HT-29 (cell line): Measurements from ENCODE around the gene B4GALNT1. TPM values are rescaled to one million over a fixed set of nuclear protein-coding genes. Genes with fewer than 3 reads are reported as not detected.
"Not testable (repeated sequence)": the region's sequence is repeated elsewhere in the genome, so short reads cannot be mapped to it uniquely, and the experiment has no call there.

Experiments
- DNase-seq: peaks from one replicate; pipeline ENCODE4 v3.0.0-alpha.2; 2015; ENCODE audit warnings: low spot score
- total RNA-seq: library from RNA; depleted of rRNA; stranded (reverse); fragments of >200 nt; shearing (Covaris generic); gene quantifications from 2 replicates; pipeline ENCODE4 v1.2.3, GENCODE V29; 2014

Gene B4GALNT1
- total RNA-seq, 1 experiment from 2014 or later, result 3.1 TPM

DNA sequence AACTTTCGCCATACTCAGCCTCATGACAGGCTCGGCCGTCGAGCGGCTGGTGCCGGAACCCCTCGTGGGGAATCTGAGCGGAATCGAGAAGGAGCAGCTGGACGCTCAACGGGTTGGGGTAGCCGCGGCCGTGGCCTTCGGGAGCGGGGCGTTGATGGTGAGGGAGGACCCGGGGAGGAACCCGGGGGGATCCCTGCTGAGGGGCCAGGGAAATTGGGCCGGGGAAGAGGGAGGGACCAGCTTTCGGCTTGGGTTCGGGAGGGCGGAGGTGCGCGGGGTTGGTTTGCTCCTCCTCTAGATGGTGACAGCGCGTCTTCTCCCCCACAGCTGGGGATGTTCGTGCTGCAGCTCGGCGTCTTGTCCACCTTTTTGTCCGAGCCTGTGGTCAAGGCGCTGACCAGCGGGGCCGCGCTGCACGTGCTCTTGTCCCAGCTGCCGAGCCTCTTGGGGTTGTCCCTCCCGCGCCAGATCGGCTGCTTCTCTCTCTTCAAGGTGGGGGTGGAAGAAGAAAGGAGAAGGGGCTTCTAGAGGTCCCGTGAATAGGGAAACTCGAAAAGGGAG lies 12.0 kb downstream of the B4GALNT1 start:
- DNase-seq, result no peak

DNA sequence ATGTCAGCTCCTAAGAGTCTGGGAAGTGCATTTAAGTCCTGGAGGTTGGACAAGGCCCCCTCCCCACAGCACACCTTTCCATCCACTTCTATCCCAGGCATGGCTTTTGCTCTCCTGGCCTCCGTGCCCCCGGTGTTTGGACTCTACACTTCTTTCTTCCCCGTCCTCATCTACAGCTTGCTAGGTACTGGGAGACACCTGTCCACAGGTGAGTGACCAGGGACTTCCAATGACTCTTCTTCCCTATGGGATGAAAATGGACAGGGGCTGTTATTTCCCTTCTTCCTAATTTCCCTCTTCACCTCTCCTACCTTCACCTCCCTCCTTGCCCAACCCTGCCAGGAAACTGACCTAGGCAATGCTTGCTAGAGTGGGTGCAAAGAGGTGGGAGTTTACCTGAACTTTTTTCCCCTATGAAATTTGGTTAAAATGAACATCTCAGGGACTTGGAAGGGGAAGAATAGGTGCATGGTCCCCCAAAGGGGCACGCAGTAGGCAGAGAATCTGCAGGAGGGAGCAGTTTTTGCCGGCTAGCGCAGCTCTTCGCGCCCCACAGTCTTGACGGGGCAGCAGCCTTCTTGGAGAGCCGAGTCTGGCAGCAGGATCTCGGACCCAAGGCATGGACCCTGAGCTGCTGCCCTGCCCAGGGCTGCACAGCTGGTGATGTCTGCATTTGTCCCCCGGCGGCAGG lies 12.6 kb downstream of the B4GALNT1 start:
- no peak for DNase-seq

DNA sequence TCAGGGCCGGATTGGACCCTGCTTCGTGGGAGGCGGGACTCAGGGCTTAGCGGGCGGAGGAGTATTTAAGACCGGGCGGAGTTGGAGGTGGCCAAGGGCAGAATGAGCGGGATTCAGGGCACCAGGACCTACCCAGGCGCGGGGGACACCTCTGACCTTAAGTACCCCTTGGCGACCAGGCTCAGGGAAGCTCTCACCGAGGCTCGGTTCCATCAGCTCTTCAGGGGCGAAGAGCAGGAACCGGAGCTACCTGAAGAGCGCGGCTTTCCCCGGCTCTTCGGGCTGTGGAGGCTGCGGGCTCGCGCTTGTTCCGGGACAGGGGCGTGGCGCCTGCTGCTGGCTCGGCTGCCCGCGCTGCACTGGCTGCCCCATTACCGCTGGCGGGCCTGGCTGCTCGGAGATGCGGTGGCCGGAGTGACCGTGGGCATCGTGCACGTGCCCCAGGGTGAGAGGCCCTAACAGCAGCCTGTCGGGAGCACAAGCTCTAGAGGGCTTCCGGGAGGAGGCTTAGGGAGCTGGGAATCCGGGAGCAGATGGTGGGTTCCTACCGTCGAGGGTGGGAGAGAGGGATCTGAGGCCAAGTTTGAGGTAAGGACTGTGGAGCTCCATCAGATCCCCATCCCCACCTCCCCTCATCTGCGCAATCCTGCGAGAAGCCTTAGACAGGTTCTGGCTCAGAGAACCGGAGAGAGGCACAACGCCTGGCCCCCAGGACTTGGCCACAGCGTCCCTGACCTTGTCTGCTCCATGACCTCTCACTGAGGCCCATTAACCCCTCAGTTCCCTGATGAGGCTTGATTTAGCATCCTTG lies 13.4 kb downstream of the B4GALNT1 start:
- DNase-seq, result no peak

DNA sequence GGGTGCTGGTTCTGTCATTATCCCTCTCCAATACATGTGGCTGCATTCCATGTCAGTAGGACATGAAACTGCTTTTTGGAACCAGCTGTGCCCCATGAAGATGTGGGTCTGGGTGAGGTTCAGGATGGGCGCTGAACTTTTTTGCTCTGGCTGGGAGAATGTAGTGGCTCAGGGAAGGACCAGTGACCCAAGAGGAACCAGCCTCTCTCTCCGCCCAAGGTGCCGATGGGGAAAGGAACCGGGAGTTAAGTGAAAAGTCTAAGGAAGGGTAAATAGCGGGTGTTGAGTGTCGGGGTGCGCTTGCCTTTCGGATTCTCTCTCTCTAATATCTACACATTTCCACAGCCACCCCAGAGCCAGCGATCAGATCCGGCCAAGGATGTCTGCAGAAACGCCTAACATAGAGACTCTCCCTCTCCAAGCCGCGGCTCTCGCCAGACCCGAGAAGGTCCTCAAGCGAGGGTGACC lies 14.0 kb downstream of the B4GALNT1 start:
- no peak for DNase-seq

DNA sequence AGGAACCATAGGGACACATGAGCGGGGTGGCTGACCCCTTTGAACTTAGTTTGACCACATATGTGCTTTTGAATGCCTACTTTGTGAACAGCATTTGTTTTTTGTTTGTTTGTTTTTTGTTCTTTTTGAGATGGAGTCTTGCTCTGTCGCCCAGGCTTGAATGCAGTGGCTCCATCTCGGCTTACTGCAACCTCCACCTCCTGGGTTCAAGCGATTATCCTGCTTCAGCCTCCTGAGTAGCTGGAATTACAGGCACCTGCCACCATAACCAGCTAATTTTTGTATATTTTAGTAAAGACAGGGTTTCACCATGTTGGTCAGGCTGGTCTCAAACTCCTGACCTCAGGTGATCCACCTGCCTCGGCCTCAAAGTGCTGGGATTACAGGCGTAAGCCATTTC lies 14.6 kb downstream of the B4GALNT1 start:
- DNase-seq, result not testable (repeated sequence)

DNA sequence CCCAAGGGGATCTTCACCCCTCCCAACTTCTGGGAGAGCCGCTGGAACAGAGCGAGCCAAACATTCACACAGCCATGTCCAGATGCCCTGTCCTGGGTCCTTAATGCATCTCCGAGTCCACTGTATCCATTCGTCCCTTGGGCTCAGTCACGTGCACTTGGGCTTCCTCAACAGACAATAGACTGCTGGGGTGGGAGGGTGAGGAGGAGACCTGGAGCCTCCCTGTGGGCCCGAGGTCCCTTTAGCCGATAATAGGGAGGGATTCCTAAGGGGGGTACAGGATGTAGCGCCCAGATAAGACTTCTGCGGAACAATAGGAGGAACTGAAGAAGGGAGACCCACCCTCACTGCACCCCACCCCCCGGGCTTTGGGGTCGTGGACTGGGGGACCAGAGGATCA lies 15.1 kb downstream of the B4GALNT1 start:
- no peak for DNase-seq

DNA sequence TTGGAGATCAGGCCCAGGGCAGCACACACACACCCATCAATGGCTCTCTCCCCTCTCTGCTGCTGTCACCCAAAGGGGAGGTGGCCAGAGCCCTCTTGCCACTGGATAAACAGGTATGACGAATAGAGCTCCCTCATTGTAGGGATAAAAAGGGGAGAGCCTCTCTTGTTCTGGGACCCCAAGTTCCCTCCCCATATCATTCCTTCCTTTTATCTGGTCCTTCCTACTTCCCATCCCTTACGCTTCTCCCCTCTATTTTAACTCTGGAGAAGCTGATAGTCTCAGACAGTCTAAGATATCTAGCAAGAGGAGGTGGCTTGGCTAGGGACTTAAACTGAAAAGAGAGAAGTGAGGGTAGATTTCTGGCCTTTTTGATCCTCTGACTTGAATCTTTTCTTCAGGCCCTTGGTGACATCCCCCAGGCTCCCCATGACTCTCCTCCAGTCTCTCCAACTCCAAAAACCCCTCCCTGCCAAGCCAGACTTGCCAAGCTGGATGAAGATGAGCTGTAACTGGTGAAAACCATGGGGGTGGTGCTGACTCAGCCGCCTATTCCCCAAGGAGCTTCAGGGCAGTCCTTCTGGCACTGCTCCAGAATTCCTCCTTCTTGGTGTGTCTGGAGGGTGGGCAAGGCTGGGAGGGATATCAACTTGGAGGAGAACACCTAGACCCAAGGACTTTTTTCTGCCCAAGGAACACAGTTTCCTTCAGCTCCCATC lies 16.5 kb downstream of the B4GALNT1 start:
- no peak for DNase-seq

DNA sequence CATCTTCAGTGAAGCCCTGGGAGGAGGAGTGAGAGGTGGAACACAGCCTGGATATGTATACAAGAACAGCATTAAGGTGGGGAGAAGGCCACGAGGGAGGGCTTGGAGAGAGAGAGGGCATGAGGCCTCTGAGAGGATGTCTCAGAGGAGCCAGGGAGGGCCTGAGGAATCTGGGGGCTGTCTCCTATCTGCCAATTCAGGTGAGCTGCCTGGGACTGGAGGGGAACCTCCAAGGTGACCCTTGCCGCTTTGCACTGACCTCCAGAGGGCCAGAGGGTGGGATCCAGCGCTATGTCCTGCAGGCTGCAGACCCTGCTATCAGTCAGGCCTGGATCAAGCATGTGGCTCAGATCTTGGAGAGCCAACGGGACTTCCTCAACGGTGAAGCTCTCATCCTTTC lies 17.4 kb downstream of the B4GALNT1 start:
- no peak for DNase-seq

DNA sequence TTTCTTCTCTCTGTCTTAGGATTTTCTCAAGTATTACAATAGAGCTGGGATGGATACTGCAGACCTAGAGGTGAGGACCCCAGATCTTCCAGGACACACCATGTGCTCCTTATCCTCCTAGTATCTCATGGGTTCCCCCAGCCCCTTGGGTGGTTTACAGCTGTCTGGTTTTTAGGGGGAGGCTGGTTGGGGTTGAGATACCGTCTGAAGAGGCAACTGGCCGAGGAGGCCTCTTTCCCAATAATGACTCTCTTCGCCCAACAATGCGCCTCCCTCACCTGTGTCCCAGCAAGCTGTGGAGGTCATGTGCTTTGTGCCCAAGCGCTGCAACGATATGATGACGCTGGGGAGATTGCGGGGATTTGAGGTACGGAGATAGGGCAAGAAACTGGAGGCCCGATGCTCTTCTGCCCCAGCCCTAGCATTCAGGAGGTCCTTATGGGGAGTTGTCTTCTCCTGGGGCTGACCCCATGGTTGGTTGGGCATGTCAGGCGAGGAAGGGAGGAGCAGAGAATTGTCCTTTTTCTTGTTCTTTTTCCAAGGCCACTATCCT lies 18.0 kb downstream of the B4GALNT1 start:
- DNase-seq, result no peak

DNA sequence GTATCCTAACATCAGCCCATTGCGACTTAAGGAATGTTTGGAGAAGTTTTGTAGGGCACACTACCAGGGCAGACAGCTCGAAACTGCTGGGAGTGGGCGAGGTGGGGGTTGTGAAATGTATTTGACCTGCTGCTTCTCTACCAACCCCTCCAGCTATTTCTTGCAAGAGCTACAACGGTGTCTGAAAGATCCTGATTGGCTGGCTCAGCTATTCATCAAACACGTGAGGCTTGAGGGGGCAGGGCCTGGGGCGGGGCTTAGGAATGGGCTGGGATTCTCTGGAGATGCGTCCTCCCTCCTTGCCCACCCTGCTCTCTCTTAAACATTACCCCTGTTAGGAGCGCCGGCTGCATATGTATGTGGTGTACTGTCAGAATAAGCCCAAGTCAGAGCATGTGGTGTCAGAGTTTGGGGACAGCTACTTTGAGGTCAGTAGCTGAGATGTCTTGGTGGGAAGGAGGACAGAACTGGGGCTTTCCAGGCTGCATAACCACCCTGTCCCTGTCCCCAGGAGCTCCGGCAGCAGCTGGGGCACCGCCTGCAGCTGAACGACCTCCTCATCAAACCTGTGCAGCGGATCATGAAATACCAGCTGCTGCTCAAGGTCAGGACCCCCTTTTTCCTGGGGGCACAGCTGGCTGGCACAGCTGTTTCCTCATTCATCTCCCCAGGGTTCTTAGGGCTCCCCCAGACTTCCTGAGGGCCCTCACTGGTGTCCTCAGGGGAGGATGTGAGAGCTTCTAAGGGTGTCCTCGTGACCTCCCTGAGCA lies 18.6 kb downstream of the B4GALNT1 start:
- no peak for DNase-seq

DNA sequence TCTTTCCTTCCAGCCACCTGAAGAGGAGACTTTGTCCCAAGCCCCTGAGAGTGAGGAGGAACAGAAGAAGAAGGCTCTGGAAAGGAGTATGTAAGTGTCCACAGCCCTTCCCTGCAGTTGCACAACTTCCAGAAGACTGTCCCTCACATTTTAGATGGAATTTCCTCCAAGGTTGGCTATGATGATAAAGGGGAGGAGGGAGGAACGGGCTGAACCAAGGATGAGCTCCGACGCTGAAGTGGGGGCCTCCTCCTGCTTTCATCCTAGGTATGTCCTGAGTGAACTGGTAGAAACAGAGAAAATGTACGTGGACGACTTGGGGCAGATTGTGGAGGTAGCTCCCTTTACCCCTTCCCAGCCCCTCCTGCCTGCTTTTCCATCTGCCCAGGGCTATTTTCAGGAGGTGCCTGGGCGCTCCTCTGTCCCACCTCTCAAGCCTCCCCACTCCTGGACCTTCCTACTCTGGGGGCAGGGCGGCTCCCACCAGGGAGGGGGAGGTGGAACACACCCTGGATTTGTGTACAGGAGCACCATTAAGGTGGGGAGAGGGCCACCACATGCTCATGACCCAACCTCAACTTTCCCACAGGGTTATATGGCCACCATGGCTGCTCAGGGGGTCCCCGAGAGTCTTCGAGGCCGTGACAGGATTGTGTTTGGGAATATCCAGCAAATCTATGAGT lies 19.4 kb downstream of the B4GALNT1 start:
- DNase-seq, result no peak

DNA sequence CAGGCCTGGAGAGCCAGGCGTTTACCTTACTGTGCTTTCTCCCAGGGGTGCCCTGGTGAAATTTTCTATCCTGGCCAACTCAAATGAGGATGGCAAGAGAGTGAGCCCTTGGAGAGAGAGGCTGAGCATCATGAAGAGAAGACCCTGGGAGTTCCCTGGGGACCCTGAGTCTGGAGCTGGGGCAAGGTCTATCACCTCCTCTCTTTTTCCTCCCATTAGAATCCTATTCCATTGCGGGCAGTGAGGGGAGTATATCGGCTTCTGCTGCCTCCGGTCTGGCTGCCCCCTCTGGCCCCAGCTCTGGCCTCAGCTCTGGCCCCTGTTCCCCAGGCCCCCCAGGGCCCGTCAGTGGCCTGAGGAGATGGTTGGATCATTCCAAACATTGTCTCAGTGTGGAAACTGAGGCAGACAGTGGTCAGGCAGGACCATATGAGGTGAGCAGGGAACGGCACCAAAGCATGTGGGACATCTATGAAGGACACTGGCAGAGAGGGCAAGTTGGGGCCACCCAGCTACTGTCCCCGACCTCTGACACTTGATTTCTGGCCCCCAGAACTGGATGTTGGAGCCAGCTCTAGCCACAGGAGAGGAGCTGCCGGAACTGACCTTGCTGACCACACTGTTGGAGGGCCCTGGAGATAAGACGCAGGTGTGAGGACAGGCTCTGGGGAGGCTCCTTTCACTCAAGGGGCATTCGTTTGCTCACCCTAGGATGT lies 20.1 kb downstream of the B4GALNT1 start:
- DNase-seq, result no peak

DNA sequence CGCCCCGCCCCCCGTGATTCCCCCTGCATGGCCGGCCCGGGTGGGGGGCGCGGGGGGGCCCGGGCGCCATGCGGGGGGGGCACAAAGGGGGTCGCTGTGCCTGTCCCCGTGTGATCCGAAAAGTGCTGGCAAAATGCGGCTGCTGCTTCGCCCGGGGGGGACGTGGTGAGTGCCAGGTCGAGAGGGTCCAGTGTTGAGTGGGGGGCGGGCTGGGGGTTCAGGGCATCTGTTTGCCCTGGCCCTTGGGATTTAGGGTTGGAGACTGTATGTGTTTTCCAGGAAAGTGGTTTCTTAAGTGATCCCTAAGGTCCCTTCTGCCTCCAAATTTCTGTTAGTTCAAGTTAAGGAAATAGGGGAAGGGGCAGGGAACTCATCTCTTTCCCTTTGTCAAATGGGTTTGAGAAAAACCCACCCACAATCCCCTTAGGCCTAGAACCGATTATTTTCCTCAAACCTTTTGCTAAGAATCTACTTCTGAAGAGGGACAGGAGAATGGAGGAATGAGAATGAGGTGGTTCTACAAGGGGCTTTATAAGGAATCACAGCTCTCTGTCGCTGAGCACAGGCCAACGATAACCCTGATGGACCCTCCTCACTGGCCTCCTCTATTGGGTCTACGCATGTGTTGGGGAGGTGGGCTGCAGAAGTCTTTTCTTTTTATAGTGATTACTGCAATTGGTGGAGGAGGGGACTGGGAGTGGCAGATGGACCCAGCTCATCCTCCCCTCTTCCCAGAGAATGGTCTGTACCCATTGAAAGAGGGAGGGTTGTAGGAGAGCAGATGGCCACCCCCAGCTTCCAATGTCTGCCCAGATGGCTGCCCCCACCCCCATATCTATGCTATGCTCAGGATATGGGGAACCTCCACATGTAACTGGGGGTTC lies 20.9 kb downstream of the B4GALNT1 start:
- no peak for DNase-seq

DNA sequence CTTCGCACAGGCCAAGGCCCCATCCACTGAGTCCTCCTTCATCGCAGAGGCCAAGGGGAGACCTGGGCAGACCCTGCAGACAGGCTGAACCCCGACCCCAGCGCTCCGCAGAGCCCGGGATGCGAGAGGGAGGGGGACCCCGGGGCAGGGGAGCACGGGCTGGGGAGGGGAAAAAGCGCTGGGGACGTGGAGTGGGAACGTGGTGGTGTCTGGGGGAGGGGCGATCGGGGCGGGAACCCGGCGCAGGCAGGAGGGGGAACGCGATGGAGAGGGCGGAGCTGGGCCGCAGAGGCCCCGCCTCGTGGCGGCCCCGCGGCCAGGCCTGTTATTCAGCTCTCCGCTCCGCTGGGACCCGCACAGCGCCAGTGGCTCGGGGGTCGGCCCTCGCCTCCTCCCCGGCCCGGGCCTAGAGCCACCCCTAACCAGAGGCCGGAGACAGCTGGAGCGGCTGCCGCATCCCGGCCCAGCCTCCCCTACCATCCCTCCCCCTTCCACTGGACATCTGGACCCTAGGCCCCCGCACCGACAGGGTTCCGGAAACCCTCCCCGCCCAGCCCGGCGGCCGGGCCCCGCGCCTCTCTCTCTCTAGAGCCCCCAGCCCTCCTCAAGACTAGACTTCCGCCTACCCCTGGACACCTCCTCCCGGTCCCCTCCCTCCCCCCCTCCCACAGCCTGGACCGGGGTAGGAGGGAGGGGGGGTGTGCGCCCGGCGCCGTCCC lies 21.7 kb downstream of the B4GALNT1 start, which contains the start of gene ARHGEF25:
Gene ARHGEF25, plus strand, starts transcription at position 328 of the 719 bp plus-strand sequence. CDS start 460 bp downstream, outside the sequence.
- no peak for DNase-seq

DNA sequence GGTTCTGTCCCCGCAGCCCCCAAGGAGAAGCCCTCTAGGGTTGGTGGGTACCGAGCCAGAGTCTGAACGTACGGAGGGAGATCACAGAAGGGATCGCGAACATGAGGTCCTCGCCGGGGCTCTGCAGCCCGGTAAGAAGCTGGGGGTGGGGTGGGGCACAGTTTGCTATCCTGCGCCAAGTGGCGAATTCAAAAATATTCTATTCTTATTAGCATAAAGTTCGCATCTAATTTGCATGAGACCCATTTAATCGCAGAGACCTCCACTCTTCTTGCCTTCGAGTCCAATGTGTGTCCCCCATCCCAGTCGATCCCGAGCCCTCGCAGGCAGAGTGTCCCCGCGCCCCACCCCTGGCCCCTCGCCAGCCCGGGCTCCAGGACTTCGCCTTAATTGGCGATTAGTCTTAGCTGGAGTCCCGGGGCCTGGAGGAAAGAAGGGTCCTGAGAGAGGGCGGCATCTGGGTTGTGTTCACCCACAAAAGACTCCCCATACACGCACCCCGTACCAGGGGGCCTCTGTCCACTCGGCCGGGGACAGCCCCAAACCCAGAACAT lies 22.4 kb downstream of the B4GALNT1 start:
- no peak for DNase-seq

DNA sequence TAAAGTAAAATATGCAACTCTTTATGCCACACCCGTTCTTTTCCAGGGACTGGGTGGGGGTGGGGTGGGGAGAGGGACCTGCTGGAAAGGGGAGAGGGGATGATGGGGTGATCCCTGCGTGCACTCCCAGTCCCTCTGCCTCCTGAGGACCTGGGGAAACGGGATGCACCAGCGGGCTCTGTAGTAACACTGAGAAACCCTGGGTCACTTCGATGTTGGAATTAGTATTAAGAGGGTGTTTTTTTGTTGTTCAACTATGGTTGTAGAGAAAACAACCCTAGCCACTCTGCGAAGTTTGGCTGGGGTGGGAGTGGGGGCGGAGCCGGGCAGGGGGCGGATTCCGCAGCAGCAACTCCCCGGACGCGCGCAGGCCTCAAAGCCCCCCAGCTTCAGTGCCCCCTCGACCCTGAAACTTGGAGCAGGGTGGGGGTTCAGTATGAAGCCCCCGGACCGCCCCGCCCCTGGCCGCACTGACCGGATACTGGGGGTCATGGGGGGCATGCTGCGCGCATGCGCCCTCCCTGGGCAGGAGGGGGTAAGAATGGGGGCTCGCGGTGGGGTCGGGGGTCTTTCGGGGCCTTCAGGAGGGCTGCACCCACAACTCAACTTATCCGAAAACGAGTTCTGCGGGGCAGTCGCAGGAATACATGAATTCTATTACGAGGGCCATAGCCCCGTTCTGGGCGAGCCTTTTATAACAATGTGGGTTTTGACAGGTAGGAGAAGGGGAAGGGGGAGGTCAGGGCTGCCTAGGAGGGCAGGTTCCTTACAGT lies 23.0 kb downstream of the B4GALNT1 start:
- DNase-seq, result no peak
